ENCODE results near the gene CEP72.

CEP72 gene

GRCh38 chr5:586751-587285 lies 25.3 kb upstream of the CEP72 start:
- no peak overlapping the region for H3K4me3 ChIP-seq (ENCODE audit: low read depth, low read length)
- TF ChIP-seq, protein P1, sequence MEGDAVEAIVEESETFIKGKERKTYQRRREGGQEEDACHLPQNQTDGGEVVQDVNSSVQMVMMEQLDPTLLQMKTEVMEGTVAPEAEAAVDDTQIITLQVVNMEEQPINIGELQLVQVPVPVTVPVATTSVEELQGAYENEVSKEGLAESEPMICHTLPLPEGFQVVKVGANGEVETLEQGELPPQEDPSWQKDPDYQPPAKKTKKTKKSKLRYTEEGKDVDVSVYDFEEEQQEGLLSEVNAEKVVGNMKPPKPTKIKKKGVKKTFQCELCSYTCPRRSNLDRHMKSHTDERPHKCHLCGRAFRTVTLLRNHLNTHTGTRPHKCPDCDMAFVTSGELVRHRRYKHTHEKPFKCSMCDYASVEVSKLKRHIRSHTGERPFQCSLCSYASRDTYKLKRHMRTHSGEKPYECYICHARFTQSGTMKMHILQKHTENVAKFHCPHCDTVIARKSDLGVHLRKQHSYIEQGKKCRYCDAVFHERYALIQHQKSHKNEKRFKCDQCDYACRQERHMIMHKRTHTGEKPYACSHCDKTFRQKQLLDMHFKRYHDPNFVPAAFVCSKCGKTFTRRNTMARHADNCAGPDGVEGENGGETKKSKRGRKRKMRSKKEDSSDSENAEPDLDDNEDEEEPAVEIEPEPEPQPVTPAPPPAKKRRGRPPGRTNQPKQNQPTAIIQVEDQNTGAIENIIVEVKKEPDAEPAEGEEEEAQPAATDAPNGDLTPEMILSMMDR (IDR thresholded peaks at IDR 0.05; ENCODE audit: low read depth, low read length) = no peak
- TF ChIP-seq, protein P2, sequence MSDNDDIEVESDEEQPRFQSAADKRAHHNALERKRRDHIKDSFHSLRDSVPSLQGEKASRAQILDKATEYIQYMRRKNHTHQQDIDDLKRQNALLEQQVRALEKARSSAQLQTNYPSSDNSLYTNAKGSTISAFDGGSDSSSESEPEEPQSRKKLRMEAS (IDR thresholded peaks at IDR 0.05; ENCODE audit: low read depth, low read length) = no peak
- no peak for TF ChIP-seq MYC (IDR thresholded peaks at IDR 0.05; ENCODE audit: low read depth, low read length)
- no peak for TF ChIP-seq POLR2A (IDR thresholded peaks at IDR 0.05; ENCODE audit: extremely low read depth, insufficient read length)
- DNase-seq (ENCODE audit: low read depth) = no peak

DNA sequence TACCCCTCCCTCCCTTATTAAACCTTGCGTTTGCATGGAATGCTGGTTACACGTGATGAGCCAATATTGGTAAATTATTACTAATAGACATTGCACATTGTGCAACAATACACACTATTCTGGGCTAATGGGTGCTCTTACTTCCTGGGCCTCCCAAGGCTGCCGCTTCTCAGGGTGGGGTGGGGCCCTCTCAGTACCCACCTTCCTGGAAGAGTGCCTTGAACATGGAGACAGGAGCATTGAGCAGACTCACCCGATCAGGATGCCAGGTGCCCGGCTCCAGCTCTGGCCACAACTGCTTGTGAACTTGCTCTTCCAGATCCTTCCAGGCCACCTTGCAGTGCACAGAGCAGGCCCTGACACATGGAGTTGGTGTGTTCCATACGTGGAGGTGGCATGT lies 24.7 kb upstream of the CEP72 start:
- no peak overlapping the region for H3K4me3 ChIP-seq (ENCODE audit: low read depth, low read length)
- TF ChIP-seq, protein P1 (IDR thresholded peaks at IDR 0.05; ENCODE audit: low read depth, low read length) = no peak
- no peak for TF ChIP-seq POLR2A (IDR thresholded peaks at IDR 0.05; ENCODE audit: extremely low read depth, insufficient read length)
- DNase-seq (ENCODE audit: low read depth) = no peak

GRCh38 chr5:588406-588995 lies 23.6 kb upstream of the CEP72 start:
- no peak for DNase-seq (ENCODE audit: low read depth)
- no peak for TF ChIP-seq POLR2A (IDR thresholded peaks at IDR 0.05; ENCODE audit: extremely low read depth, insufficient read length)
- TF ChIP-seq, protein P2 (IDR thresholded peaks at IDR 0.05; ENCODE audit: low read depth, low read length) = no peak
- H3K4me3 ChIP-seq (ENCODE audit: low read depth, low read length) = no peak overlapping the region

GRCh38 chr5:589173-589572 lies 23.0 kb upstream of the CEP72 start:
- DNase-seq (ENCODE audit: low read depth) = no peak
- TF ChIP-seq, protein P1 (IDR thresholded peaks at IDR 0.05; ENCODE audit: low read depth, low read length) = no peak
- no peak for TF ChIP-seq MYC (IDR thresholded peaks at IDR 0.05; ENCODE audit: low read depth, low read length)
- TF ChIP-seq, protein P2 (IDR thresholded peaks at IDR 0.05; ENCODE audit: low read depth, low read length) = no peak
- no peak for TF ChIP-seq POLR2A (IDR thresholded peaks at IDR 0.05; ENCODE audit: extremely low read depth, insufficient read length)
- no peak overlapping the region for H3K4me3 ChIP-seq (ENCODE audit: low read depth, low read length)

DNA sequence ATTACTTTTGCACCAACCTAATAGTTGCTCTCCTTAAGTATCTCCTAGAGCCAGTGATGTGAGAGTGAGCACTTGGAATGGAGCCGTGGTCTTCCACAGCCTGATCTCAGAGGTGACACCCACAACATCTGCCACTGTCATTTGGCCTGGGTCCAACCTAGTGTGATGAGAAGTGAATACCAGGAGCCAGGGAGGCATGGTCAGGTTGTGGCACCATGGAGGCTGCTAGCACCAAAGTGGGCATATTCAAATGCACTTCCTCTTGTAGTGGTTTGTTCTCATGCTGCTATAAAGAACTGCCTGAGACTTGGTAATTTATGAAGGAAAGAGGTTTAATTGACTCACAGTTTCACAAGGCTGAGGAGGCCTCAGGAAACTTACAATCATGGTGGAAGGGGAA lies 22.6 kb upstream of the CEP72 start:
- H3K4me3 ChIP-seq (ENCODE audit: low read depth, low read length) = no peak overlapping the region
- no peak for DNase-seq (ENCODE audit: low read depth)
- no peak for TF ChIP-seq MYC (IDR thresholded peaks at IDR 0.05; ENCODE audit: low read depth, low read length)
- TF ChIP-seq, protein P2 (IDR thresholded peaks at IDR 0.05; ENCODE audit: low read depth, low read length) = no peak
- TF ChIP-seq, protein P1 (IDR thresholded peaks at IDR 0.05; ENCODE audit: low read depth, low read length) = no peak
- TF ChIP-seq POLR2A (IDR thresholded peaks at IDR 0.05; ENCODE audit: extremely low read depth, insufficient read length) = no peak

DNA sequence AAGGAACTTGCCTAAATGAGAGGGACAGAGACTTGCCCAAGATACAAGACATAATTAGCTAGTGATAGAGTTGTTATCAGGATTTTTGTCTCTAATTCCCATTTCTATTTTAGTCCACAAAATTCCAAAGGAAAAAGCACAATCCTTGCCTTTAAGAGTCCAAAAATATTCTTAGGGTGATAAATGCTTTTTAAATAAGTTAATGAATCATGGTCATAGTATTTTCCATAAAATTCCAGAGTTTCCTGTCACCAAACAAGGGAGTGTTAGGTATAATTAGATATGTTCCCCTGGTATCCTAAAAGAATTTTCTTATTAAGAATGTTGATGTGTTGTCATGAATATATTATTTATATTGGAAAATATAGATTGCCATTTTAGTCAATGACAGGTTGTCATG lies 21.8 kb upstream of the CEP72 start:
- DNase-seq (ENCODE audit: low read depth) = no peak
- TF ChIP-seq, protein P2 (IDR thresholded peaks at IDR 0.05; ENCODE audit: low read depth, low read length) = no peak
- TF ChIP-seq, protein P1 (IDR thresholded peaks at IDR 0.05; ENCODE audit: low read depth, low read length) = no peak
- TF ChIP-seq MYC (IDR thresholded peaks at IDR 0.05; ENCODE audit: low read depth, low read length) (no peak), POLR2A (IDR thresholded peaks at IDR 0.05; ENCODE audit: extremely low read depth, insufficient read length) (no peak)
- no peak overlapping the region for H3K4me3 ChIP-seq (ENCODE audit: low read depth, low read length)

All from NB4 (cell line).